Mucosa of rectum (tissue), 2 donors: Measurements from ENCODE around the gene ABCC5.
"Not testable (repeated sequence)": the region's sequence is repeated elsewhere in the genome, so short reads cannot be mapped to it uniquely, and the experiment has no call there.

ENCODE experiments used
- H3K27ac ChIP-seq, 2 donors: one replicate each; pipeline ENCODE4 v1.7.0; 2013; ENCODE audit warnings: inconsistent platforms in 2 of 2, low read depth in 2 of 2, low read length in 2 of 2
- H3K27me3 ChIP-seq, 2 donors: one replicate each; pipeline ENCODE4 v1.7.0; 2013; ENCODE audit warnings: low read length in 2 of 2; ENCODE audit not compliant: control insufficient read depth in 2 of 2, insufficient read depth in 2 of 2
- H3K36me3 ChIP-seq, 2 donors: one replicate each; pipeline ENCODE4 v1.7.0; 2013; ENCODE audit warnings: low read length in 2 of 2; ENCODE audit not compliant: control insufficient read depth in 2 of 2, insufficient read depth in 2 of 2
- H3K4me1 ChIP-seq, 2 donors: one replicate each; pipeline ENCODE4 v1.7.0; 2013; ENCODE audit warnings: low read length in 2 of 2, mild to moderate bottlenecking in 1 of 2; ENCODE audit not compliant: control insufficient read depth in 2 of 2, insufficient read depth in 2 of 2
- H3K4me3 ChIP-seq, 2 donors: one replicate each; pipeline ENCODE4 v1.7.0; 2013; ENCODE audit warnings: low read length in 2 of 2
- H3K9ac ChIP-seq, 2 donors: one replicate each; pipeline ENCODE4 v1.7.0; 2013; ENCODE audit warnings: low read length in 2 of 2, low read depth in 1 of 2, mild to moderate bottlenecking in 1 of 2
- H3K9me3 ChIP-seq, 2 donors: one replicate each; pipeline ENCODE4 v1.7.0; 2013; ENCODE audit warnings: low read length in 2 of 2; ENCODE audit not compliant: control insufficient read depth in 2 of 2
- donor health status: healthy.
- donor health status: Normal muscosa, but diverticular disease.

The ABCC5 gene

GRCh38 chr3:183883291-183884096, 134.2 kb downstream of the ABCC5 start:
- no peaks in the 10 kb centered on the region for H3K9me3 ChIP-seq
- H3K9ac ChIP-seq, result peak overlapping the region; percentile 87 to 89
- no peaks in the 10 kb centered on the region for H3K27me3 ChIP-seq
- H3K36me3 ChIP-seq, result no peaks in the 10 kb centered on the region
- H3K4me1 ChIP-seq, result peaks cover 11 to 14% of the 10 kb centered on the region in 2 donors
- H3K27ac ChIP-seq, result peak overlapping the region in 1 of 2 donors; percentile 80
- H3K4me3 ChIP-seq, result peak overlapping the region; percentile 97 to 99

- no peaks in the 10 kb centered on the region for H3K9me3 ChIP-seq
- no peak overlapping the region for H3K9ac ChIP-seq
- no peak overlapping the region for H3K27ac ChIP-seq
- H3K4me1 ChIP-seq, result peaks cover 10 to 11% of the 10 kb centered on the region in 2 donors
- no peaks in the 10 kb centered on the region for H3K27me3 ChIP-seq
- H3K36me3 ChIP-seq, result peaks cover 0 to 2% of the 10 kb centered on the region in 2 donors
- H3K4me3 ChIP-seq, result no peak overlapping the region
These were observed 137.6 kb downstream of the ABCC5 start for GRCh38 chr3:183880121-183880520.

- peaks cover 10% of the 10 kb centered on the region in 2 donors for H3K4me1 ChIP-seq
- no peak overlapping the region for H3K4me3 ChIP-seq
- H3K27me3 ChIP-seq, result no peaks in the 10 kb centered on the region
- H3K27ac ChIP-seq, result no peak overlapping the region
- H3K36me3 ChIP-seq, result peaks cover 0 to 2% of the 10 kb centered on the region in 2 donors
- no peaks in the 10 kb centered on the region for H3K9me3 ChIP-seq
- no peak overlapping the region for H3K9ac ChIP-seq
These were observed 138.4 kb downstream of the ABCC5 start for GRCh38 chr3:183879243-183879642.

DNA sequence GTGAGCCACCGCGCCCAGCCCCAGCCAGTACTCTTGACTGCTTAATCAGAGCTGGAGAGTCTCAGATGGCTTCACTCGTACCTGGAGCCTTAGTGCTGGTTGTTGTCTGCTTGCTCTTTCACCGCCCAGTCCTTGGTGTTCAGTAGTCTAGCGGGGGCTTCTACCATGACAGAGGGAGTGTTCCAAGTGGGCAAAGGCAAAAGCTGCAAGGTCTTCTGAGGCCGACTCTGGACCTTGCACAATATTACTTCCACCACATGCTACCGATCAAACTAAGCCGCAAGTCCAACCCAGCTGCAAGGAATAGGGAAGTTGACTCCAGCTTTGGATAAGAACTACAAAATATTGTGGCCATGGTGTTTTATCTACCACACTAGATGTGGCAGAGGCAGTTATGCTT, 139.6 kb downstream of the ABCC5 start:
- no peak overlapping the region for H3K27ac ChIP-seq
- peaks cover 0 to 5% of the 10 kb centered on the region in 2 donors for H3K4me1 ChIP-seq
- peaks cover 0 to 2% of the 10 kb centered on the region in 2 donors for H3K36me3 ChIP-seq
- H3K9me3 ChIP-seq, result no peaks in the 10 kb centered on the region
- no peak overlapping the region for H3K4me3 ChIP-seq
- no peak overlapping the region for H3K9ac ChIP-seq
- H3K27me3 ChIP-seq, result no peaks in the 10 kb centered on the region

- not testable (repeated sequence) for H3K27me3 ChIP-seq, H3K27ac ChIP-seq, H3K9me3 ChIP-seq, H3K9ac ChIP-seq, H3K4me3 ChIP-seq, H3K4me1 ChIP-seq, H3K36me3 ChIP-seq
These were observed 140.5 kb downstream of the ABCC5 start for GRCh38 chr3:183877227-183877626.

DNA sequence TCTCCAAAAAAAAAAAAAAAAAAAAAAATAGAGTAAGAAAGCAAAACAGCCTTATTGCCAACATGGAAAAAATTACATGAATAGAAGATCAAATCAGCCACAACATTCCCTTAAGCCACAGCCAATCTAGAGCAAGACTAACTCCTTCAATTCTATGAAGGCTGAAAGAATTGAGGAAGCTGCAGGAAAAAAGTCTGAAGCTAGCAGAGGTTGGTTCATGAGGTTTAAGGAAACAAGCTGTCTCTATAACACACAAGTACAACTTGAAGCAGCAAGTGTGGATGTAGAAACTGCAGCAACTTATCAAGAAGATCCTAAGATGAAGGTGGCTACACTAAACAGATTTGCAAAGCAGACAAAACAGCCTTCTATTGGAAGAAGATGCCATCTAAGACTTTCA, 142.3 kb downstream of the ABCC5 start:
- Histone ChIP-seq H3K27ac (no peak overlapping the region), H3K9me3 (no peaks in the 10 kb centered on the region), H3K36me3 (peaks cover 0 to 2% of the 10 kb centered on the region in 2 donors), H3K4me3 (no peak overlapping the region), H3K4me1 (no peaks in the 10 kb centered on the region), H3K27me3 (no peaks in the 10 kb centered on the region), H3K9ac (no peak overlapping the region)

- no peak overlapping the region for H3K4me3 ChIP-seq
- no peaks in the 10 kb centered on the region for H3K4me1 ChIP-seq
These were observed 143.8 kb downstream of the ABCC5 start for GRCh38 chr3:183873914-183874313.

DNA sequence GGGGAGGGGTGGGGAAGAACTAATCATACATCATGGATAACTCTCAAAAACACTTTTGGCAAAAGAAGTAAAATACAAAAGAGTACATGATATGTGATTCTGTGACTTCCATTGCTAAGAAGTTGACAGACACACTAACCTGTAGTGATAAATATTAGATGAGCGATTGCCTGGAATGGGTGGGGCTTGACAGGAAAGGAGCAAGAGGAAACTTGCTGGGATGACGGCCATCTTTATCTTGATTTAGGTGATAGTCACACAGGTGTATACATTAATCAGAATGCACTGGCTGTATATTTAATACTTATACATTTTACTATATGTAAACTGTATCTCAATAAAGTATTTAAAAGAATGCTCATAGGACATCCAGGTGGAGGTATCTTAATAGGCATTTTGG, 146.1 kb downstream of the ABCC5 start:
- peaks cover 5 to 12% of the 10 kb centered on the region in 2 donors for H3K36me3 ChIP-seq
- no peak overlapping the region for H3K27ac ChIP-seq
- H3K4me1 ChIP-seq, result no peaks in the 10 kb centered on the region
- H3K4me3 ChIP-seq, result no peak overlapping the region
- no peak overlapping the region for H3K9ac ChIP-seq
- no peaks in the 10 kb centered on the region for H3K27me3 ChIP-seq
- no peaks in the 10 kb centered on the region for H3K9me3 ChIP-seq

More at GRCh38 chr3:183873914-183874313, 143.8 kb downstream of the ABCC5 start:
- Histone ChIP-seq H3K9ac (no peak overlapping the region), H3K27ac (no peak overlapping the region), H3K36me3 (peaks cover 0 to 2% of the 10 kb centered on the region in 2 donors), H3K27me3 (no peaks in the 10 kb centered on the region), H3K9me3 (no peaks in the 10 kb centered on the region)

- H3K27me3 ChIP-seq, result no peaks in the 10 kb centered on the region
- H3K4me3 ChIP-seq, result no peak overlapping the region
- no peak overlapping the region for H3K9ac ChIP-seq
- no peak overlapping the region for H3K27ac ChIP-seq
- peaks cover 12 to 19% of the 10 kb centered on the region in 2 donors for H3K36me3 ChIP-seq
- H3K9me3 ChIP-seq, result no peaks in the 10 kb centered on the region
- no peaks in the 10 kb centered on the region for H3K4me1 ChIP-seq
These were observed 147.1 kb downstream of the ABCC5 start for GRCh38 chr3:183870563-183870962.
